Epithelial cell of esophagus (primary cell): ENCODE measurements around the gene EEFSEC.

Source experiments
- DNase-seq: peaks from one replicate; pipeline ENCODE4 v3.0.0; 2010; ENCODE audit warnings: low read depth
- H3K4me3 ChIP-seq: 2 replicates; pipeline ENCODE4 v1.5.1; 2011; ENCODE audit warnings: mild to moderate bottlenecking, low read length, control low read depth
- CTCF ChIP-seq: IDR thresholded peaks from 2 replicates; pipeline ENCODE4 v1.5.1; 2011; ENCODE audit warnings: low read depth, mild to moderate bottlenecking, low read length, control low read depth, inconsistent platforms; ENCODE audit not compliant: insufficient read depth; ENCODE audit errors: missing control alignments

EEFSEC gene

GRCh38 chr3:128153156-128154041, at the start of gene EEFSEC:
TSS of gene EEFSEC (plus strand) at chr3:128153481. CDS start at chr3:128153508, 27 bp downstream.
- peak within 1 kb of the TSS; percentile 54 for H3K4me3 ChIP-seq
- DNase-seq = peak; percentile 80
- no peak for TF ChIP-seq CTCF

- no peak for TF ChIP-seq CTCF
- DNase-seq = no peak
- H3K4me3 ChIP-seq = no peak overlapping the region
Measured at GRCh38 chr3:128107834-128108233, 45.4 kb upstream of the EEFSEC start.

- no peak overlapping the region for H3K4me3 ChIP-seq
- no peak for TF ChIP-seq CTCF
- no peak for DNase-seq
Measured at GRCh38 chr3:128111147-128111546, 42.1 kb upstream of the EEFSEC start.

- no peak for TF ChIP-seq CTCF
- DNase-seq = peak; percentile 87
- no peak overlapping the region for H3K4me3 ChIP-seq
Measured at GRCh38 chr3:128112357-128112968, 40.8 kb upstream of the EEFSEC start.

GRCh38 chr3:128113817-128114794, 39.2 kb upstream of the EEFSEC start:
- no peak for DNase-seq
- no peak overlapping the region for H3K4me3 ChIP-seq

More at GRCh38 chr3:128113817-128114794, 39.2 kb upstream of the EEFSEC start:
- TF ChIP-seq CTCF = no peak
